HepG2 (cell line): ENCODE measurements around the gene CRLF3. TPM values are rescaled to one million over a fixed set of nuclear protein-coding genes. Genes with fewer than 3 reads are reported as not detected.

Source experiments
- CENPT ChIP-seq: sonication (generic); formaldehyde crosslinking; IDR thresholded peaks from 2 replicates; pipeline ENCODE4 v1.8.0; 2022; ENCODE audit warnings: low read depth, mild to moderate bottlenecking, moderate library complexity, missing genetic modification reagents
- CSRNP1 ChIP-seq: sonication (generic); formaldehyde crosslinking; IDR thresholded peaks from 2 replicates; pipeline ENCODE4 v1.8.1; 2023; ENCODE audit warnings: mild to moderate bottlenecking, missing genetic modification reagents
- ESRRA ChIP-seq: sonication (generic); formaldehyde crosslinking; IDR thresholded peaks from 2 replicates; pipeline ENCODE4 v1.5.1; 2020; ENCODE audit warnings: mild to moderate bottlenecking, low read depth, missing genetic modification reagents
- LBX2 ChIP-seq: sonication (generic); formaldehyde crosslinking; IDR thresholded peaks from 2 replicates; pipeline ENCODE4 v1.5.0; 2020; ENCODE audit warnings: missing genetic modification reagents, mild to moderate bottlenecking, borderline replicate concordance
- PAXIP1 ChIP-seq: sonication (generic); formaldehyde crosslinking; conservative IDR thresholded peaks from 2 replicates; pipeline ENCODE4 v1.4.0; 2020; ENCODE audit warnings: mild to moderate bottlenecking, missing genetic modification reagents, moderate library complexity
- ZBTB33 ChIP-seq: sonication (generic); formaldehyde crosslinking; IDR thresholded peaks from 2 replicates; pipeline ENCODE4 v1.4.0; 2020; ENCODE audit warnings: missing genetic modification reagents
- ZNF768 ChIP-seq: sonication (generic); formaldehyde crosslinking; IDR thresholded peaks from 2 replicates; pipeline ENCODE4 v1.4.0; 2020; ENCODE audit warnings: missing genetic modification reagents
- ZSCAN30 ChIP-seq: sonication (generic); formaldehyde crosslinking; IDR thresholded peaks from 2 replicates; pipeline ENCODE4 v1.5.0; 2020; ENCODE audit warnings: mild to moderate bottlenecking, missing genetic modification reagents
- polyA plus RNA-seq, 8 experiments: library from polyadenylated mRNA; depleted of rRNA in 3 of 8; stranded (reverse) in 7 of 8; unstranded in 1 of 8; fragments of >200 nt; fragmentation: Illumina TruSeq in 4 of 8; extraction: Trizol in 4 of 8; gene quantifications; 2 replicates each; pipeline versions ENCODE4 v1.2.1 to v1.2.3, GENCODE V29; 2011 to 2016; ENCODE audit warnings: low read depth in 4 of 8, missing spikeins in 1 of 8, mixed read lengths in 1 of 8; ENCODE audit not compliant: insufficient read depth in 1 of 8
- total RNA-seq, 5 experiments: library from RNA; depleted of rRNA; stranded (reverse); fragments of >200 nt; fragmentation: Illumina TruSeq; extraction: Trizol; gene quantifications; 2 replicates each; pipeline ENCODE4 v1.2.3, GENCODE V29; 2016; ENCODE audit warnings: low read depth in 1 of 5
- TF ChIP-seq, protein P1 (sequence below): sonication (generic); formaldehyde crosslinking; IDR thresholded peaks from 2 replicates; pipeline ENCODE4 v1.8.1; 2023; ENCODE audit warnings: mild to moderate bottlenecking, inconsistent platforms, moderate library complexity, missing genetic modification reagents, borderline replicate concordance
- TF ChIP-seq, protein P2 (sequence below), 2 experiments: IDR thresholded peaks; 2 replicates each; pipeline ENCODE4 v1.6.1; 2011 to 2012; ENCODE audit warnings: low read length in 2 of 2, borderline replicate concordance in 1 of 2, low read depth in 1 of 2, mild to moderate bottlenecking in 1 of 2, moderate library complexity in 1 of 2
- TF ChIP-seq, protein P3 (sequence below): sonication (generic); formaldehyde crosslinking; conservative IDR thresholded peaks from 2 replicates; pipeline ENCODE4 v1.4.0; 2020; ENCODE audit warnings: missing genetic modification reagents

CRLF3 gene
- total and polyA plus RNA-seq, 2 of the 13 experiments (the other 11 are each of a cell fraction or from before 2014, with no cell fraction given), result 6.4 to 9.1 TPM

DNA sequence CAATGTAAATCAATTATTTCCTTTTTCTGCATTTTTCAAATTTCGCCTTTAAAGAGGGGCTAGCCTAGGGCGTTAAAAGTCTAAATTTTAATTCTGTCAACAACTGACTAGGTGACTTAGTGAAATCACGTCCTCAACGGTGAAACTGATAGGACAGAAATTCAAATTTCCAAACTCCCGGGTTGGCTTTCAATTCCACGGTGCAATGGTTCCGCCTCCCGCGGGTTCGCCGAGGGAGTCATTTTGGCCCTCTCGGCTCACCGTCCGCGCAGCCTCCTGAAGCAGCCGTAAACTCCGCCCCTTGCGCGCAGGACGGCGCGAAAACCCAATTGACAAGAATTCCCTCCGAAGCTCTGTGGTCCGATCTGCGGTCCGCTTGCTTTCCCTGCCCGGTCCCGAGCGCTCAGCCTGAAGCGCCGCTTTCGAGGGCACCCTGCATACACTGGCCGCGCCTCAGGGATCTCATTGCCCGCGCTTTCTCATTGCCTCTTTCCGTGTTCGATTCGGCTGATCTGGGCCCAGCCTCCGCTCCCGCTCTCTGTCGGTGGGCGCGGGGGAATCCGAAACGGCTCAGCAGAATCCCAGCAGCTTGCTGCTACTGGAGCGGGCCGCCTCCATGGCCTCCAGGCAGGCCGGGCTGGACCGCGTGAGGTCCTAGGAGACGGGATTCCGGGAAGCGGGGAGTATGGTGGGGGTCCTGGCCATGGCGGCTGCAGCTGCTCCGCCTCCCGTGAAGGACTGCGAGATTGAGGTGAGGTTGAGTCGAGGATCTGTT, 7.4 kb upstream of the CRLF3 start, which contains the start of gene ATAD5 (continued):
- TF ChIP-seq, protein P1, sequence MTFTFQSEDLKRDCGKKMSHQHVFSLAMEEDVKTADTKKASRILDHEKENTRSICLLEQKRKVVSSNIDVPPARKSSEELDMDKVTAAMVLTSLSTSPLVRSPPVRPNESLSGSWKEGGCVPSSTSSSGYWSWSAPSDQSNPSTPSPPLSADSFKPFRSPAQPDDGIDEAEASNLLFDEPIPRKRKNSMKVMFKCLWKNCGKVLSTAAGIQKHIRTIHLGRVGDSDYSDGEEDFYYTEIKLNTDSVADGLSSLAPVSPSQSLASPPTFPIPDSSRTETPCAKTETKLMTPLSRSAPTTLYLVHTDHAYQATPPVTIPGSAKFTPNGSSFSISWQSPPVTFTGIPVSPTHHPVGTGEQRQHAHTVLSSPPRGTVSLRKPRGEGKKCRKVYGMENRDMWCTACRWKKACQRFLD (CRISPR knock-in tag), result peak; percentile 59; the same call in 1 of the 2 replicates
- TF ChIP-seq, protein P2, sequence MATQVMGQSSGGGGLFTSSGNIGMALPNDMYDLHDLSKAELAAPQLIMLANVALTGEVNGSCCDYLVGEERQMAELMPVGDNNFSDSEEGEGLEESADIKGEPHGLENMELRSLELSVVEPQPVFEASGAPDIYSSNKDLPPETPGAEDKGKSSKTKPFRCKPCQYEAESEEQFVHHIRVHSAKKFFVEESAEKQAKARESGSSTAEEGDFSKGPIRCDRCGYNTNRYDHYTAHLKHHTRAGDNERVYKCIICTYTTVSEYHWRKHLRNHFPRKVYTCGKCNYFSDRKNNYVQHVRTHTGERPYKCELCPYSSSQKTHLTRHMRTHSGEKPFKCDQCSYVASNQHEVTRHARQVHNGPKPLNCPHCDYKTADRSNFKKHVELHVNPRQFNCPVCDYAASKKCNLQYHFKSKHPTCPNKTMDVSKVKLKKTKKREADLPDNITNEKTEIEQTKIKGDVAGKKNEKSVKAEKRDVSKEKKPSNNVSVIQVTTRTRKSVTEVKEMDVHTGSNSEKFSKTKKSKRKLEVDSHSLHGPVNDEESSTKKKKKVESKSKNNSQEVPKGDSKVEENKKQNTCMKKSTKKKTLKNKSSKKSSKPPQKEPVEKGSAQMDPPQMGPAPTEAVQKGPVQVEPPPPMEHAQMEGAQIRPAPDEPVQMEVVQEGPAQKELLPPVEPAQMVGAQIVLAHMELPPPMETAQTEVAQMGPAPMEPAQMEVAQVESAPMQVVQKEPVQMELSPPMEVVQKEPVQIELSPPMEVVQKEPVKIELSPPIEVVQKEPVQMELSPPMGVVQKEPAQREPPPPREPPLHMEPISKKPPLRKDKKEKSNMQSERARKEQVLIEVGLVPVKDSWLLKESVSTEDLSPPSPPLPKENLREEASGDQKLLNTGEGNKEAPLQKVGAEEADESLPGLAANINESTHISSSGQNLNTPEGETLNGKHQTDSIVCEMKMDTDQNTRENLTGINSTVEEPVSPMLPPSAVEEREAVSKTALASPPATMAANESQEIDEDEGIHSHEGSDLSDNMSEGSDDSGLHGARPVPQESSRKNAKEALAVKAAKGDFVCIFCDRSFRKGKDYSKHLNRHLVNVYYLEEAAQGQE (IDR thresholded peaks at IDR 0.05; ENCODE audit: borderline replicate concordance in 1 of 2, low read depth in 1 of 2, low read length in 2 of 2), result peak in 1 of 2 experiments; percentile 23; a peak in 1 of 4 replicates
- TF ChIP-seq ESRRA (0 out of 2 replicates have a peak, but pooled peaks have one; percentile 32), ZSCAN30 (CRISPR knock-in tag) (no peak), ZNF768 (CRISPR knock-in tag) (peak; percentile 77; the same call in 1 of the 2 replicates), ZBTB33 (CRISPR knock-in tag) (0 out of 2 replicates have a peak, but pooled peaks have one; percentile 35), CENPT (CRISPR knock-in tag) (no peak), LBX2 (CRISPR knock-in tag) (no peak), CSRNP1 (CRISPR knock-in tag) (peak; percentile 80; the same call in 1 of the 2 replicates), PAXIP1 (CRISPR knock-in tag) (peak; percentile 51)
- TF ChIP-seq, protein P3, sequence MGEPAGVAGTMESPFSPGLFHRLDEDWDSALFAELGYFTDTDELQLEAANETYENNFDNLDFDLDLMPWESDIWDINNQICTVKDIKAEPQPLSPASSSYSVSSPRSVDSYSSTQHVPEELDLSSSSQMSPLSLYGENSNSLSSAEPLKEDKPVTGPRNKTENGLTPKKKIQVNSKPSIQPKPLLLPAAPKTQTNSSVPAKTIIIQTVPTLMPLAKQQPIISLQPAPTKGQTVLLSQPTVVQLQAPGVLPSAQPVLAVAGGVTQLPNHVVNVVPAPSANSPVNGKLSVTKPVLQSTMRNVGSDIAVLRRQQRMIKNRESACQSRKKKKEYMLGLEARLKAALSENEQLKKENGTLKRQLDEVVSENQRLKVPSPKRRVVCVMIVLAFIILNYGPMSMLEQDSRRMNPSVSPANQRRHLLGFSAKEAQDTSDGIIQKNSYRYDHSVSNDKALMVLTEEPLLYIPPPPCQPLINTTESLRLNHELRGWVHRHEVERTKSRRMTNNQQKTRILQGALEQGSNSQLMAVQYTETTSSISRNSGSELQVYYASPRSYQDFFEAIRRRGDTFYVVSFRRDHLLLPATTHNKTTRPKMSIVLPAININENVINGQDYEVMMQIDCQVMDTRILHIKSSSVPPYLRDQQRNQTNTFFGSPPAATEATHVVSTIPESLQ, result no peak
